Breast epithelium (tissue), 4 donors: Measurements from ENCODE around the gene HMGCS1. TPM values are rescaled to one million over a fixed set of nuclear protein-coding genes. Genes with fewer than 3 reads are reported as not detected.

Experiments used
- DNase-seq, 2 donors: peaks; one replicate each; pipeline ENCODE4 v3.0.0-alpha.2; 2019; ENCODE audit warnings: low spot score in 2 of 2
- H3K27ac ChIP-seq, 2 donors: fragments of 200-600 bp; sonication (generic) in 1 of 2; one replicate each; pipeline ENCODE4 v1.5.1; 2016 to 2019; ENCODE audit warnings: mild to moderate bottlenecking in 1 of 2
- H3K27me3 ChIP-seq, 2 donors: fragments of 200-600 bp; sonication (generic) in 1 of 2; one replicate each; pipeline versions ENCODE4 v1.5.1 to v1.6.0; 2017 to 2019; ENCODE audit warnings: control low read depth in 1 of 2, mild to moderate bottlenecking in 1 of 2
- H3K36me3 ChIP-seq: fragments of 200-600 bp; one replicate; pipeline ENCODE4 v1.5.1; 2019
- H3K4me1 ChIP-seq, 2 donors: fragments of 200-600 bp; sonication (generic); one replicate each; pipeline ENCODE4 v1.5.1; 2016 to 2019; ENCODE audit warnings: control low read depth in 1 of 2
- H3K4me3 ChIP-seq, 3 donors: fragments of 200-600 bp; sonication (generic); 1 replicate in 2 of 3; 2 replicates in 1 of 3; pipeline ENCODE4 v1.5.1; 2016 to 2019; ENCODE audit warnings: mild to moderate bottlenecking in 3 of 3, moderate library complexity in 2 of 3
- H3K9me3 ChIP-seq, 2 donors: fragments of 200-600 bp; sonication (generic) in 1 of 2; one replicate each; pipeline ENCODE4 v1.5.1; 2016 to 2019; ENCODE audit warnings: control low read depth in 1 of 2
- POLR2A ChIP-seq: fragments of 450-650 bp; IDR thresholded peaks from one replicate; pipeline ENCODE4 v1.6.1; 2016; ENCODE audit warnings: antibody characterized with exemption, mild to moderate bottlenecking, moderate library complexity
- POLR2AphosphoS5 ChIP-seq, 3 donors: sonication (generic); formaldehyde crosslinking; IDR thresholded peaks; one replicate each; pipeline ENCODE4 v1.6.1; 2017; ENCODE audit warnings: antibody characterized with exemption in 3 of 3
- intact Hi-C: fragments of 100-400 bp; cut with DNase I; formaldehyde crosslinking; loops from one replicate; pipeline ENCODE4 v1.15.1; 2023; ENCODE audit warnings: low total_unique reads
- total RNA-seq, 3 donors: library from RNA; depleted of rRNA; stranded (reverse); fragments of >200 nt; gene quantifications; one replicate each; pipeline ENCODE4 v1.1.0, GENCODE V29; 2016
- TF ChIP-seq, protein P1 (sequence below), 3 donors: fragments of 450-650 bp; IDR thresholded peaks; one replicate each; pipeline ENCODE4 v1.5.1; 2016 to 2017; ENCODE audit warnings: antibody characterized with exemption in 3 of 3, mild to moderate bottlenecking in 3 of 3, moderate library complexity in 3 of 3

The HMGCS1 gene
- total RNA-seq, 3 donors from 2014 or later = 13.9 to 36.6 (median 26.5) TPM

DNA sequence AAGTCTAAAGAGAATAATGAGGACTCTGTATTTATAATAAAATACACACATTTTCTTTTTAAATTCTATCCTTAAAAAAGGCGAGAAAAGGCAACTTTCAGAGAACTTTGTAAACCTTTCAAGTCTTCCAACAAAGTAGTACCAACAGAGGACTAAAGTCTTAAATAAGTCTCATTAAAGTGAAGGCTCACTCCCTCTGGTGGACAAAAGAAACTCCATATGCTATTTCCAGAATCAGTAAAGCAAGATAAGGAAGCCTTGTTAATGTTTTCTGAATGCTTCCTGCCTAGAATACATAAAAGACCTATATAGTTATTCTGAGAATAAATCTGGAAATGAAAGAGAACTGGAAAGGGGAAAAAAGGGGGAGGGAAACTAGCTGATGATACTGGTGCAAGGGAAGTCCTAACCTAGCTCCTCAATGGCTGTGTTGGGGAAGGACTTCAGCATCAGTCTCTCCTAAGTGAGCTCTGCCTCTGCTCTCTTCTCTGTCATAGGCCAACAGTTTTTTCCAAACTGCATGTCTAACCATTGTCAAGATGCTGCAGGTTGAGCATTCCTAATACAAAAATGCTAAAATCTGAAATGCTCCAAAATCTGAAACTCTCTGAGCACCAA, 7.2 kb downstream of the HMGCS1 start:
- H3K36me3 ChIP-seq = no peaks in the 10 kb centered on the region
- intact Hi-C loops = no loop called here
- H3K27me3 ChIP-seq = no peaks in the 10 kb centered on the region
- no peak overlapping the region for H3K27ac ChIP-seq
- H3K4me1 ChIP-seq = peaks cover 0 to 9% of the 10 kb centered on the region in 2 donors
- TF ChIP-seq, protein P1, sequence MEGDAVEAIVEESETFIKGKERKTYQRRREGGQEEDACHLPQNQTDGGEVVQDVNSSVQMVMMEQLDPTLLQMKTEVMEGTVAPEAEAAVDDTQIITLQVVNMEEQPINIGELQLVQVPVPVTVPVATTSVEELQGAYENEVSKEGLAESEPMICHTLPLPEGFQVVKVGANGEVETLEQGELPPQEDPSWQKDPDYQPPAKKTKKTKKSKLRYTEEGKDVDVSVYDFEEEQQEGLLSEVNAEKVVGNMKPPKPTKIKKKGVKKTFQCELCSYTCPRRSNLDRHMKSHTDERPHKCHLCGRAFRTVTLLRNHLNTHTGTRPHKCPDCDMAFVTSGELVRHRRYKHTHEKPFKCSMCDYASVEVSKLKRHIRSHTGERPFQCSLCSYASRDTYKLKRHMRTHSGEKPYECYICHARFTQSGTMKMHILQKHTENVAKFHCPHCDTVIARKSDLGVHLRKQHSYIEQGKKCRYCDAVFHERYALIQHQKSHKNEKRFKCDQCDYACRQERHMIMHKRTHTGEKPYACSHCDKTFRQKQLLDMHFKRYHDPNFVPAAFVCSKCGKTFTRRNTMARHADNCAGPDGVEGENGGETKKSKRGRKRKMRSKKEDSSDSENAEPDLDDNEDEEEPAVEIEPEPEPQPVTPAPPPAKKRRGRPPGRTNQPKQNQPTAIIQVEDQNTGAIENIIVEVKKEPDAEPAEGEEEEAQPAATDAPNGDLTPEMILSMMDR (IDR thresholded peaks at IDR 0.05) = peak; percentile 49 to 64 (median 57)
- no peak for TF ChIP-seq POLR2A
- H3K4me3 ChIP-seq = no peak overlapping the region
- no peak for DNase-seq
- no peaks in the 10 kb centered on the region for H3K9me3 ChIP-seq

DNA sequence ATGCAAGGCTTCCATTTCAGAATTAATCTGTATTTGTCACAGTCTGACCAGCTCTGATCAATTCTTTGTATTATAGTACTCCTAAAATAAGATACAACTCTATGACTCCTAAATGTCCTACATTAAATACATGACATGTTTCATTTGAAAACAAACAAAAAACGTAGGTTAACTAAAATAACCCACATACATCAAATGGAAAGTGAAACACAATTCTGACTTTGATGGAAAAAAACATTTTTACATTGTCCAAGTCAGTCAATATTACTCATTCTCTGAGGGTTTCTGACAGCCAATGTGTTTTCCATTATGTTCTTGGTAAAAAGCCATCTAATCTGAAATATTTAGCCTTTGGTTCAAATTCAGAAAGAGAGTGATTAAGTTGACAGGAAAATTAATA, 8.7 kb downstream of the HMGCS1 start:
- TF ChIP-seq POLR2A (no peak), POLR2AphosphoS5 (IDR thresholded peaks at IDR 0.05) (no peak)
- TF ChIP-seq, protein P1 (IDR thresholded peaks at IDR 0.05) = no peak
- no peaks in the 10 kb centered on the region for H3K36me3 ChIP-seq
- no peaks in the 10 kb centered on the region for H3K9me3 ChIP-seq
- intact Hi-C loops = no loop called here
- H3K4me1 ChIP-seq = peaks cover 0 to 4% of the 10 kb centered on the region in 2 donors
- no peak overlapping the region for H3K4me3 ChIP-seq
- no peak overlapping the region for H3K27ac ChIP-seq
- H3K27me3 ChIP-seq = no peaks in the 10 kb centered on the region
- no peak for DNase-seq

DNA sequence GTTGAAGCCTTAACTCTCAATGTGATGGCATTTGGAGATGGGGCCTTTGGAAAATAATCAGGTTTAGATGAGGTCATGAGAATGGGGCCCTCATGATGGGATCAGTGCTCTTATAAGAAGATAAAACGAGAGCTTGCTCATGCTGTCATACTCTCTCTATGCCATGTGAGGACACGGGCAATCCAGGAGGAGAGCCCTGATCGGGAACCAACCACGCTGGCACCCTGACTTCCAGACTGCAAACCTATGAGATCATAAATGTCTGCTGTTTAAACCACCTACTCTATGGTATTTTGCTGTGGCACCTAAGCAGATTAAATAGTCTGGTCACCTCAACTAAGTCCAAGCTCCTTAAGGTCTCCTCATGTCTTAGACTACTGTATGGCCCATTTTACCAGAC, 10.0 kb downstream of the HMGCS1 start:
- H3K9me3 ChIP-seq = no peaks in the 10 kb centered on the region
- no peaks in the 10 kb centered on the region for H3K36me3 ChIP-seq
- H3K4me1 ChIP-seq = no peaks in the 10 kb centered on the region
- intact Hi-C loops = no loop called here
- DNase-seq = no peak
- no peaks in the 10 kb centered on the region for H3K27me3 ChIP-seq
- TF ChIP-seq POLR2A (no peak), POLR2AphosphoS5 (IDR thresholded peaks at IDR 0.05) (no peak)
- TF ChIP-seq, protein P1 (IDR thresholded peaks at IDR 0.05) = no peak
- no peak overlapping the region for H3K27ac ChIP-seq
- H3K4me3 ChIP-seq = no peak overlapping the region

DNA sequence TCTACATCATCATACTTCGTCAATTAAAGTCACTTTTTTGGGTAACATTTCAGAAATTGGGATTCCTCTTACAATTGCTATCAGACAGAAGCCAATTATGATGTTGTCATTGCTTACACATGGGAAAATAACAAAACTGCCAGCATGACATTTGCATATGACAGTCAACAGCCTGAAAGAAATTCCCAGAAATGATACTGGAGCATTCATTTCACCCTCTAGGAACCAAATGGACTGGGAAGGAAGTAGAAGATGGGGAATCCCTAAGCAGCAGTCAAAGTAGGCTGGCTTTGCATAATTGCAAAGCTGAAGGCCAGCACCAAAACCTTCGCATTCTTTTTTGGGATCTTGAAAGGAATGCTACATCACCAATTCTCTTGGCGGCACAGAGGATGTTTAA, 10.7 kb downstream of the HMGCS1 start:
- TF ChIP-seq POLR2A (no peak), POLR2AphosphoS5 (IDR thresholded peaks at IDR 0.05) (no peak)
- TF ChIP-seq, protein P1 (IDR thresholded peaks at IDR 0.05) = no peak

DNA sequence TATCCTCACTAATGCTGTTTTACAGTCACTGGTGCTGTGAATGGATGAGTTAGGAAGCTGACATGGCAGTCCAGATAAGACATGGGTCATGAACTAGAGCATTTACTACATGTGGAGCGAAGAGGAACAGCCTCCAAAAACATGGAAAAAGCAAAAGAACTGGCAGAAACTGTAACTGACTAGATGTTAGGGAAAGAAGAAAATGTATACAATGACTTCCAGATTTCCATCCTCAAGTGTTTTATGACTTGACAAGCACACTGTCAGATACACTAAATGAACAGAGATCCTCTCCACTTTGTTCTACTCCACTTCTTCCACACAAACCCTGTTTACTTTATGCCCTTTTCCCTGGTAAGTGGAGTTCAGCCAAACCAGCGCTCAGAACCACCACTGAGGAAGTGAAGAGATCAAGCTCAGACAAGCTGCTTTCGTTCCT, 11.5 kb downstream of the HMGCS1 start:
- no peak for DNase-seq
- Histone ChIP-seq H3K27me3 (no peaks in the 10 kb centered on the region), H3K27ac (no peak overlapping the region), H3K4me3 (no peak overlapping the region), H3K9me3 (no peaks in the 10 kb centered on the region), H3K4me1 (no peaks in the 10 kb centered on the region), H3K36me3 (no peaks in the 10 kb centered on the region)
- intact Hi-C loops = no loop called here
- TF ChIP-seq, protein P1 (IDR thresholded peaks at IDR 0.05) = no peak
- no peak for TF ChIP-seq POLR2A
- TF ChIP-seq POLR2AphosphoS5 (IDR thresholded peaks at IDR 0.05) = no peak

More for the DNA sequence above, 10.7 kb downstream of the HMGCS1 start:
- intact Hi-C loops = no loop called here
- no peak overlapping the region for H3K4me3 ChIP-seq
- H3K9me3 ChIP-seq = no peaks in the 10 kb centered on the region
- no peak overlapping the region for H3K27ac ChIP-seq
- no peaks in the 10 kb centered on the region for H3K4me1 ChIP-seq
- no peaks in the 10 kb centered on the region for H3K36me3 ChIP-seq
- no peak for DNase-seq
- H3K27me3 ChIP-seq = no peaks in the 10 kb centered on the region
